Activated CD8-positive, alpha-beta memory T cell treated with anti-CD3 and anti-CD28 coated beads for 36 hours (primary cell): Measurements from ENCODE around the gene INSIG2. TPM values are rescaled to one million over a fixed set of nuclear protein-coding genes. Genes with fewer than 3 reads are reported as not detected.
"Not testable (repeated sequence)": the region's sequence is repeated elsewhere in the genome, so short reads cannot be mapped to it uniquely, and the experiment has no call there.

Experiments used
- CTCF ChIA-PET: fragments of 350-600 bp; sonication (Branson Sonifier 250); formaldehyde crosslinking; loops from one replicate; lab custom pipeline; 2021; ENCODE audit warnings: antibody characterized with exemption; lab: Charles Lee
- POLR2A ChIA-PET: fragments of 350-600 bp; sonication (Branson Sonifier 250); formaldehyde crosslinking; loops from one replicate; lab custom pipeline; 2021; ENCODE audit warnings: antibody characterized with exemption; lab: Charles Lee
- total RNA-seq, 2 experiments: library from RNA; stranded (reverse); gene quantifications; one replicate each; pipeline ENCODE4 v1.2.3, GENCODE V29; 2021

Gene INSIG2
- total RNA-seq, 2 experiments from 2014 or later: 30.1 to 30.8 TPM

- CTCF ChIA-PET: no interaction called here
Measured at GRCh38 chr2:118091140-118091478, 2.8 kb downstream of the INSIG2 start.

DNA sequence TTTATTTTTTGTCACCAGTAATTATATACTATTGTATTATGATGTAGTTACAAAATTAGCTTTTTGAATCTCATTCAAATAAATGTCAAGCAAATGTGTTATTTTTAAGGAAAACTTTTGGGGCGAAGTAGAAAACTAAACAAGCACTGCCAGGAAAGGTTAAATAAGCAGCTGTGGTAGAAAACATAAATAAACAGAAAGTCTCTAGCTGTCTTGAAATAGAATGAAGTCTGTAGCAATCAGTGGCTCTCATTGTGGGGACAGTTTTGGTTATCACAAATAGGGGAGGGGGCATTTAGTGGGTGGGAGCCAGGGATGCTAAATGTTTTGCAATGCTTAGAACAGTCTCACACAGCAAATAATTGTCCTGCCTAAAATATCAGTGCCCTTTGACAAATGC is 3.4 kb downstream of the INSIG2 start:
- ChIA-PET CTCF (no interaction called here), POLR2A (no interaction called here)

More at GRCh38 chr2:118091140-118091478, 2.8 kb downstream of the INSIG2 start:
- POLR2A ChIA-PET: no interaction called here

- POLR2A ChIA-PET, CTCF ChIA-PET: not testable (repeated sequence)
Measured at GRCh38 chr2:118094102-118094501, 5.8 kb downstream of the INSIG2 start.

GRCh38 chr2:118094503-118094902 is 6.2 kb downstream of the INSIG2 start:
- CTCF ChIA-PET: interaction anchor here (0.7 kb wide), 1 partner anchor 9 kb away, joined by 3 read pairs; no protein-coding TSS in a partner anchor
- POLR2A ChIA-PET: no interaction called here

DNA sequence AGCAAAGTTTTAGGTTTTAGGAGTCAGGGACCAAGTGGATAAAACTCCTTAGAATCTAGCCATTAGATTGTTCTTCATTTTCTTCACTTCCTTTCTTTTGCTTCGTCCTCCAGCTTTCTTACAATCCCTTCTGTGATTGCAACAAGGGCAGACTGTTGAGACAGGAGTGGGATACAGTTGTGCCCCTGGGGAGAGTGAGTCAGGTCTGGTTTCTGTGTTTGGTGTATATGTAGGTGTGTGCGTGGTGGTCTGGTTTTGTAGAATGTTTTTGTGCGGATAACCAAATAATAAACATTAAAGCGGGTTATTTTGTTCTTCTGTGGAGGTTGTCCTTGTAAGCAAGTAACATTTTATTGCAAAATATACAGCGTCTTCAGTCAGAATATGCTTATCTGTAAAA is 7.3 kb downstream of the INSIG2 start:
- ChIA-PET CTCF (no interaction called here), POLR2A (no interaction called here)

- POLR2A ChIA-PET: no interaction called here
- CTCF ChIA-PET: no interaction called here
Measured at GRCh38 chr2:118097657-118098056, 9.4 kb downstream of the INSIG2 start.

DNA sequence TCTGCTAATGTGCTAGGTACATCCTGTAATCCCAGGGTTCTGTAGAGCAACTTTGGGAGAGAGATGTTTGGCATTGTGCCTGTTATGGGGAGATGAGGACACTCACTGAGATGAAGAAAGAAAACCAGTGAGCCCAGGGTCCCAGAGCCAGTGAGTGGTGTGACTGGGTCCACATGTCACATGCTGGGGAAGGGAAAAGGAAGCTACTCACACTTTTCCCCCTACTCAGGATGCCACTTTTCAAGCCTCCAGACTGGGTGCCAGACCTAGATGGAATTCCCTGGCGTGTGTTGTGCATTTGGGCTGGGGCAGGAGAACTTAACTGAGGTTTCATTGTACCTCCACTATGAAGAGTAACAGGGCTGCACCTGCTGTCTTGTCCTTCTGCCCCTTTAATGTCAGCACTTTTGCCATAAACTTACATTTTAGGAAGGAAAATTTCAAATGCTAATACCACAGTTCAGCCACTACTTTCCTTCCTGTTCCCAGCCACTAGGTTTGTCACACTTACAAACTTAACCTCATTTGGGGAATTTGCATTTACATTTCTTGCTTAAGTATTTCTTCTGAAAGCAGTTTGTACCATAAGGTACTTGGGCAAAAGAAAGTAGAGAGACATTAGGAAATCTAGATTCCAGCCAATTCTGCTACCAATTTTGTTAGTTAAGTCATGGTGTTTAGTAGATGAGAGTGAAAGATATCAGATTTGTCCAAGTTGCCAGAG is 10.2 kb downstream of the INSIG2 start:
- CTCF ChIA-PET: no interaction called here
- POLR2A ChIA-PET: no interaction called here

- POLR2A ChIA-PET: no interaction called here
- CTCF ChIA-PET: no interaction called here
Measured at GRCh38 chr2:118102433-118103082, 14.3 kb downstream of the INSIG2 start.

GRCh38 chr2:118103951-118104940 is 16.0 kb downstream of the INSIG2 start:
- POLR2A ChIA-PET: no interaction called here
- CTCF ChIA-PET: interaction anchor here (1.3 kb wide), 1 partner anchor 9 kb away, joined by 3 read pairs; no protein-coding TSS in a partner anchor

DNA sequence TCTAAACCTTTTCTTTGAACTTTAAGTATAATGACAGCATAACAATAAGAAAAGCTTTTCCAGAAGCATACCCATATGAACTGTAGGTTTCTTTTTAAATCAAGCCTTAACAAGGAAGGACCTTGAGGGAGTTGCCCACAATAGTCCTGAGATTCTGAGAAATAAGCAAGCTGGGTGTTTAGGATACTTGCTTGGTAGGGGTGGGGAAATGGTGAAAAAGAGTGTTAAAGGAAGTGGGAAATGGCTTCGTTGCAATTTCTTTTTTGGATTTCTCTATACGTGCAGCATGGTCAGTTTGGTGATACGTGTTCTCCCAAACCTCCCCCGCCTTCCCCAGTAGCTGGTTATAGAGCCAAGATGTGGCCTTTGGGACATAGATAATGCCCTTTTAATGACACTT is 17.2 kb downstream of the INSIG2 start:
- ChIA-PET POLR2A (no interaction called here), CTCF (no interaction called here)

DNA sequence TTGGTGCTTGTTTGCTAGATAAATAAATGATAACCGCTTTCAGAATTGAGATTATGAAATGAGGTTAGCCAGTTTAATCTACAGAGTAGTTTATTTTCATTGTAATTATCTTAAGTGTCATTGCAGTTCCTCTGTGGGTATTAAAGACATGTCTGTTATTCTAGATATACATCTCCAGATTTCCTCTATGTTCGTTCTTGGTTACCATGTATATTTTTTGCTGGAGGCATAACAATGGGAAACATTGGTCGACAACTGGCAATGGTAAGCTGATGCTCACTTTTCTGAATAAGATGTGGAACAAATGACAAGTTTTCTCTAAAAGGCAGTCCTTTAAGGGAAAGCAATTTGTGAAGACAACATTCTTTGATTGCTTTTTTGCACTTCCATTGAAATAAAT is 18.7 kb downstream of the INSIG2 start:
- ChIA-PET POLR2A (no interaction called here), CTCF (no interaction called here)

DNA sequence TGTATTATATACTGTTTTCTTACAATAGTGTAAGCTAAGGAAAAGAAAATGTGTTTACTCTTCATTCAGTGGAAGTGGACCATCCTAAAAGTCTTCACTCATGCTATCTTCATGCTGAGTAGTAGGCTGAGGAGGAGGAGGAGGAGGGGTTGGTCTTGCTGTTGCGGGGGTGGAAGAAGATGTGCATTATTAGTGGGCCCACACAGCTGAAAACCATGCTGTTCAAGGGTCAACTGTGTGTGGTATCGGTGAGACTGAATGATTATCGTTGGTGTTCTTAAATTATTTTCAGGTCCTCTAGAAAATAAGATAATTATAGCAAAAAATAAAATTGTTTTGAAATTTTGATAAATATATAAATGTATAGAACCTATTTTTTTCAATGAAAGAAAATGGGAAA is 22.0 kb downstream of the INSIG2 start:
- ChIA-PET CTCF (no interaction called here), POLR2A (no interaction called here)

GRCh38 chr2:118110991-118111390 is 22.7 kb downstream of the INSIG2 start:
- CTCF ChIA-PET: no interaction called here
- POLR2A ChIA-PET: interaction anchor here (0.6 kb wide), 1 partner anchor 91 kb away, joined by 4 read pairs; no protein-coding TSS in a partner anchor

DNA sequence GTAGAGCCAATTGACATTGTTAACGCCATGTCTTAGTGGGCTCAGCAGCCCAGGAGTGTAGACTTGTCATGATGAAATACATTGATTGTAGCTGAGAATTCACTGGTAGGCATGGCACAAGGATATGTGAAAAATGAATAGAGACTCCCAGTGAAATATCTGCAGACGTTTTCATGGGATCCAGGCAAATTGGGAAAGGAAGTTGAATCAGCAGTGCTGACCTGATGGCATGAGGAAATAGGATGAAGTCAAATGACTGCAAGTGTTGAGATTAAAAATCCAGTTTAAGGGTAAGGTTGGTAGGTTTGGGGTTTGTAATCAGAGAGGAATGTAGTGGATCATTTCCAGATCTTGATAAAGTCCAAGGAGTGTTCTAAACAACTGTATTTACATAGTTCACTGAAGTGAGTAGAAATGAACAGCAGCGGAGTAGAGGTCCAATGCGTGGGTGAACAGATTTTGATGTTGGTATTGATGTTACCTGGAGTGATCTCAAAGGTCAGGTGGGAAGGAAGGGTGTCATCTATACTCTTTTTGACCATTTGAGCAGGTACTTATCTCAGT is 24.6 kb downstream of the INSIG2 start:
- ChIA-PET POLR2A (no interaction called here), CTCF (no interaction called here)

GRCh38 chr2:118114863-118115262 is 26.6 kb downstream of the INSIG2 start:
- CTCF ChIA-PET: no interaction called here
- POLR2A ChIA-PET: no interaction called here

- ChIA-PET CTCF (no interaction called here), POLR2A (no interaction called here)
Measured at GRCh38 chr2:118115761-118116160, 27.5 kb downstream of the INSIG2 start.

DNA sequence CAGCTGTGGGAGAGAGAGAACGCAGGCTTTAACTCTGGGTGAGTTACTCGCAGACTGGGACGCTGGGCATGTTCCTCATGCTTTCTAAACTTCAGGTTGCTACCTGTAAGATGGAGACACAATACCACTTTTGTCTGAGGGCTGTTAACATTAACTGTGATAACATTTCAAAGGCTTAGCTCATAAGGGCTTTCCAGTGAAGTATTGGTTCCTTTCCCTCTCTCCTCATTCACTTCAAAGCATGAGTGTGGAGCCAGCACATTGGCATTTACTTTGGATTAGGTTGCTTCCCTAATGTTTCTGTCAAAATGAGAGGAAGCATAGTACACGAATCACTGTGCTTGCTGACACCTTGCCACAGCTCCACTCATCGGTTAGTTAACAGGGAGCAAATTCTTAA is 30.2 kb downstream of the INSIG2 start:
- ChIA-PET POLR2A (no interaction called here), CTCF (no interaction called here)

DNA sequence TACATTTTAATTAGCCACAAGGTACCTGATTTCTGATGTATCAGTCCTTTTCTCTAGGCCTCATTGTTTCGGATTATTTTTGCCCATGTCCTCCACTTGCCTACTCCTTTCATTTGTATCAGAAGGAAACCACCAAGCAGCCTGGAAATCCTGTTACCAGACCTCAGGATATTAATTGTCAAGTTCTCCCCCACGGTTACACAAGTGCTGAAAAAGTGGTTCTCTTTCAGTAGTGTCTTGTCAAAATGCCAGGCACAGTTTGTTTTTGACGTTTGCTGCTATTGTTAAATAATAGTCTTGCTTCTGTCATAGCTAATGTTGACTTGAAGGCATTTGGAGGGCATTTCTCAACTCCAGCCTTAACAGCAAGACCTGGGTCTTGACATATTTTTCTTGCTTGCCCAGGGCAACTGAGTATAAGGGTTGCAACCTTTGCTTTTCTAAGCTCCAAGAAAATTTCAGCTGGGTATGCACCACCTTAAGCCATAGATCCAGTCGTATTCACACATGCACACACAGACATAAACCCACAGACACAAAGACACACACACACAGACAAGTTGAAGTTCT is 31.0 kb downstream of the INSIG2 start:
- POLR2A ChIA-PET: no interaction called here
- CTCF ChIA-PET: no interaction called here

DNA sequence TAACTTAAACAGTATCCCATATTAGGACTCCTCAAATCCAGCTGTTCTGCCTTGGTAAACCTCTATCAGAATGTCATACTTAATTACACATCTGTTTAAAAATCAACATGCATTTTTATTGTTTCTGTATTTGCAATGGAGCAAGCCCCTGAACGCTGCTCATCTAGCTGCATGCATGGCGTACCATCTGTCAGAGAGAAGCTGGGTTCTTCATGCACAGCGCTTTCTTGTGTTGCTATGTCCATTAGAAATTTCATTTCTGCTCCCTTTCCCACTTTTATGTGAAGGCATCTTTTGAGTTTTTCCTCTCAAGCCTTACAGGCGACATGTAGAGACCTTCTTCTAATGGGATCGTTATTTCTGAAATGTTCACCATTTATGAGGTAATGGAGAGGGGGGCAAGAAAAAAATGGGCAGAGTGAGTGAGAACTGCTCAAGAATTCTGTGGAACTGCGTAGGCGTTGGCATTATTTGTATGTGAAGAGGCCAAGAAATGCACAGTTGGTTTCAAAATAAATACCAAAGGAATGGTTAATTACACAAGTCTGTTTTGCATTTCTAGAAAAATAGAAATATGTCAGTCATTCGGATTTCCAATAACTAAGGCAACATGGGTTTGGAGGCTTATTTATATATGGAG is 31.6 kb downstream of the INSIG2 start:
- ChIA-PET POLR2A (no interaction called here), CTCF (no interaction called here)
